HG02642 (cell line): ENCODE measurements around the gene KNSTRN.

Source experiments
- ATAC-seq: cut with Tn5 transposase; IDR thresholded peaks from one replicate; pipeline ENCODE4 v1.9.1; 2021; ENCODE audit warnings: mild to moderate bottlenecking; ENCODE audit not compliant: unreplicated experiment, poor library complexity

The KNSTRN gene

GRCh38 chr15:40382580-40383456 is at the start of gene KNSTRN:
Gene KNSTRN (plus strand): TSS chr15:40382721. CDS start chr15:40382836, 115 bp downstream.
- ATAC-seq: peak; percentile 96

GRCh38 chr15:40333922-40334492 is 48.5 kb upstream of the KNSTRN start:
- ATAC-seq: no peak

GRCh38 chr15:40334541-40334940 is 48.0 kb upstream of the KNSTRN start:
- no peak for ATAC-seq

- no peak for ATAC-seq
Measured at GRCh38 chr15:40334941-40335795, 47.4 kb upstream of the KNSTRN start.

GRCh38 chr15:40335938-40336743 is 46.4 kb upstream of the KNSTRN start:
- no peak for ATAC-seq

GRCh38 chr15:40336744-40337122 is 45.8 kb upstream of the KNSTRN start:
- ATAC-seq: no peak

- ATAC-seq: no peak
Measured at GRCh38 chr15:40337597-40337996, 44.9 kb upstream of the KNSTRN start.

GRCh38 chr15:40338041-40338657 is 44.4 kb upstream of the KNSTRN start:
- peak; percentile 54 for ATAC-seq

GRCh38 chr15:40338921-40339620 is 43.5 kb upstream of the KNSTRN start:
- ATAC-seq: no peak

GRCh38 chr15:40339621-40339945 is 42.9 kb upstream of the KNSTRN start:
- ATAC-seq: no peak

- no peak for ATAC-seq
Measured at GRCh38 chr15:40340038-40340739, 42.3 kb upstream of the KNSTRN start.

GRCh38 chr15:40340740-40341400 is 41.7 kb upstream of the KNSTRN start, which contains the start of gene CCDC9B:
Gene CCDC9B (minus strand): TSS chr15:40340939. CDS start chr15:40340819, 120 bp downstream.
- ATAC-seq: no peak

- no peak for ATAC-seq
Measured at GRCh38 chr15:40342416-40343320, 39.9 kb upstream of the KNSTRN start.

- no peak for ATAC-seq
Measured at GRCh38 chr15:40343512-40343911, 39.0 kb upstream of the KNSTRN start.

- ATAC-seq: no peak
Measured at GRCh38 chr15:40344217-40344616, 38.3 kb upstream of the KNSTRN start.

- ATAC-seq: no peak
Measured at GRCh38 chr15:40344631-40345120, 37.8 kb upstream of the KNSTRN start.
